HepG2 (cell line): ENCODE results near the gene CTNND2. TPM values are rescaled to one million over a fixed set of nuclear protein-coding genes. Genes with fewer than 3 reads are reported as not detected.

Source experiments
- ESRRA ChIP-seq: sonication (generic); formaldehyde crosslinking; IDR thresholded peaks from 2 replicates; pipeline ENCODE4 v1.5.1; 2020; ENCODE audit warnings: mild to moderate bottlenecking, low read depth, missing genetic modification reagents
- FOXP1 ChIP-seq, 2 experiments: fragments of 450-650 bp in 1 of 2; IDR thresholded peaks; 2 replicates each; pipeline ENCODE4 v1.6.1; 2017 to 2018; ENCODE audit warnings: antibody characterized with exemption in 1 of 2
- JUNB ChIP-seq: sonication (generic); formaldehyde crosslinking; IDR thresholded peaks from 2 replicates; pipeline ENCODE4 v1.8.0; 2022; ENCODE audit warnings: missing genetic modification reagents, mild to moderate bottlenecking, borderline replicate concordance
- KAT7 ChIP-seq: IDR thresholded peaks from 2 replicates; pipeline ENCODE4 v1.6.1; 2018; ENCODE audit warnings: borderline replicate concordance, missing compliant biosample characterization
- KLF16 ChIP-seq, 2 experiments: sonication (generic) in 1 of 2; formaldehyde crosslinking in 1 of 2; IDR thresholded peaks; 2 replicates each; pipeline versions ENCODE4 v1.6.1 to v1.8.0; 2016 to 2023; ENCODE audit warnings: missing genetic modification reagents in 2 of 2, missing compliant biosample characterization in 1 of 2
- SIX4 ChIP-seq: sonication (generic); formaldehyde crosslinking; IDR thresholded peaks from 2 replicates; pipeline ENCODE4 v1.4.0; 2020; ENCODE audit warnings: missing genetic modification reagents
- ZNF30 ChIP-seq: sonication (generic); formaldehyde crosslinking; IDR thresholded peaks from 2 replicates; pipeline ENCODE4 v1.5.0; 2020; ENCODE audit warnings: mild to moderate bottlenecking, missing genetic modification reagents
- polyA plus RNA-seq, 8 experiments: library from polyadenylated mRNA; depleted of rRNA in 3 of 8; stranded (reverse) in 7 of 8; unstranded in 1 of 8; fragments of >200 nt; fragmentation: Illumina TruSeq in 4 of 8; extraction: Trizol in 4 of 8; gene quantifications; 2 replicates each; pipeline versions ENCODE4 v1.2.1 to v1.2.3, GENCODE V29; 2011 to 2016; ENCODE audit warnings: low read depth in 4 of 8, missing spikeins in 1 of 8, mixed read lengths in 1 of 8; ENCODE audit not compliant: insufficient read depth in 1 of 8
- total RNA-seq, 5 experiments: library from RNA; depleted of rRNA; stranded (reverse); fragments of >200 nt; fragmentation: Illumina TruSeq; extraction: Trizol; gene quantifications; 2 replicates each; pipeline ENCODE4 v1.2.3, GENCODE V29; 2016; ENCODE audit warnings: low read depth in 1 of 5
- TF ChIP-seq, protein P1 (sequence below): sonication (generic); formaldehyde crosslinking; IDR thresholded peaks from 2 replicates; pipeline ENCODE4 v1.5.0; 2020; ENCODE audit warnings: mild to moderate bottlenecking, missing genetic modification reagents, moderate library complexity
- TF ChIP-seq, protein P2 (sequence below): sonication (generic); formaldehyde crosslinking; IDR thresholded peaks from 2 replicates; pipeline ENCODE4 v1.4.0; 2020; ENCODE audit warnings: missing genetic modification reagents
- TF ChIP-seq, protein P3 (sequence below): sonication (generic); formaldehyde crosslinking; IDR thresholded peaks from 2 replicates; pipeline ENCODE4 v1.4.0; 2020; ENCODE audit warnings: missing genetic modification reagents

Gene CTNND2
- total and polyA plus RNA-seq, 2 of the 13 experiments (the other 11 are each of a cell fraction or from before 2014, with no cell fraction given), result not detected

DNA sequence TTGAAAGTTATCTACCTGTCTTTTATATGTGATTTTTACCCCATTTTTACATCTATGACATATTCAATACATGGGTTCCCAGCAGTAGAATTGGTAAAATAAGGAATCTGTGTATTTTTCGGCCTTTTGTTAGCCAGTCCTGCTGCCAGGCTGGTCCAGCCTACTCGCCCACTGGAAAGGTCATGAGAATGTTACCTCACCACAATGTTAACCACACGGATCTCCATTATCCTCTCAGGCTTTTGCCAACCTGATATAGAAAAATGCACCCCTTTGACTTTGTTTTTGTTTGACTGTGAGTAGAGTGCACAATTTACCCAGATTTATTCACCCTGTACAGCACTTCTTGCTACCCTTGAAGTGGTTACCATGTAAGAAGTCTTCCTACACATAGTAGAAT, 167.2 kb downstream of the CTNND2 start (continued):
- TF ChIP-seq, protein P1, sequence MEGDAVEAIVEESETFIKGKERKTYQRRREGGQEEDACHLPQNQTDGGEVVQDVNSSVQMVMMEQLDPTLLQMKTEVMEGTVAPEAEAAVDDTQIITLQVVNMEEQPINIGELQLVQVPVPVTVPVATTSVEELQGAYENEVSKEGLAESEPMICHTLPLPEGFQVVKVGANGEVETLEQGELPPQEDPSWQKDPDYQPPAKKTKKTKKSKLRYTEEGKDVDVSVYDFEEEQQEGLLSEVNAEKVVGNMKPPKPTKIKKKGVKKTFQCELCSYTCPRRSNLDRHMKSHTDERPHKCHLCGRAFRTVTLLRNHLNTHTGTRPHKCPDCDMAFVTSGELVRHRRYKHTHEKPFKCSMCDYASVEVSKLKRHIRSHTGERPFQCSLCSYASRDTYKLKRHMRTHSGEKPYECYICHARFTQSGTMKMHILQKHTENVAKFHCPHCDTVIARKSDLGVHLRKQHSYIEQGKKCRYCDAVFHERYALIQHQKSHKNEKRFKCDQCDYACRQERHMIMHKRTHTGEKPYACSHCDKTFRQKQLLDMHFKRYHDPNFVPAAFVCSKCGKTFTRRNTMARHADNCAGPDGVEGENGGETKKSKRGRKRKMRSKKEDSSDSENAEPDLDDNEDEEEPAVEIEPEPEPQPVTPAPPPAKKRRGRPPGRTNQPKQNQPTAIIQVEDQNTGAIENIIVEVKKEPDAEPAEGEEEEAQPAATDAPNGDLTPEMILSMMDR (CRISPR knock-in tag), result no peak
- TF ChIP-seq ESRRA (CRISPR knock-in tag) (no peak), SIX4 (CRISPR knock-in tag) (no peak), KLF16 (CRISPR knock-in tag; IDR thresholded peaks at IDR 0.05) (no peak), KAT7 (CRISPR knock-in tag) (no peak), FOXP1 (IDR thresholded peaks at IDR 0.05) (no peak), FOXP1 (CRISPR knock-in tag; IDR thresholded peaks at IDR 0.05) (no peak), JUNB (CRISPR knock-in tag) (no peak), ZNF30 (no peak)
- TF ChIP-seq, protein P2, sequence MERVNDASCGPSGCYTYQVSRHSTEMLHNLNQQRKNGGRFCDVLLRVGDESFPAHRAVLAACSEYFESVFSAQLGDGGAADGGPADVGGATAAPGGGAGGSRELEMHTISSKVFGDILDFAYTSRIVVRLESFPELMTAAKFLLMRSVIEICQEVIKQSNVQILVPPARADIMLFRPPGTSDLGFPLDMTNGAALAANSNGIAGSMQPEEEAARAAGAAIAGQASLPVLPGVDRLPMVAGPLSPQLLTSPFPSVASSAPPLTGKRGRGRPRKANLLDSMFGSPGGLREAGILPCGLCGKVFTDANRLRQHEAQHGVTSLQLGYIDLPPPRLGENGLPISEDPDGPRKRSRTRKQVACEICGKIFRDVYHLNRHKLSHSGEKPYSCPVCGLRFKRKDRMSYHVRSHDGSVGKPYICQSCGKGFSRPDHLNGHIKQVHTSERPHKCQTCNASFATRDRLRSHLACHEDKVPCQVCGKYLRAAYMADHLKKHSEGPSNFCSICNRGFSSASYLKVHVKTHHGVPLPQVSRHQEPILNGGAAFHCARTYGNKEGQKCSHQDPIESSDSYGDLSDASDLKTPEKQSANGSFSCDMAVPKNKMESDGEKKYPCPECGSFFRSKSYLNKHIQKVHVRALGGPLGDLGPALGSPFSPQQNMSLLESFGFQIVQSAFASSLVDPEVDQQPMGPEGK (CRISPR knock-in tag), result no peak
- TF ChIP-seq, protein P3, sequence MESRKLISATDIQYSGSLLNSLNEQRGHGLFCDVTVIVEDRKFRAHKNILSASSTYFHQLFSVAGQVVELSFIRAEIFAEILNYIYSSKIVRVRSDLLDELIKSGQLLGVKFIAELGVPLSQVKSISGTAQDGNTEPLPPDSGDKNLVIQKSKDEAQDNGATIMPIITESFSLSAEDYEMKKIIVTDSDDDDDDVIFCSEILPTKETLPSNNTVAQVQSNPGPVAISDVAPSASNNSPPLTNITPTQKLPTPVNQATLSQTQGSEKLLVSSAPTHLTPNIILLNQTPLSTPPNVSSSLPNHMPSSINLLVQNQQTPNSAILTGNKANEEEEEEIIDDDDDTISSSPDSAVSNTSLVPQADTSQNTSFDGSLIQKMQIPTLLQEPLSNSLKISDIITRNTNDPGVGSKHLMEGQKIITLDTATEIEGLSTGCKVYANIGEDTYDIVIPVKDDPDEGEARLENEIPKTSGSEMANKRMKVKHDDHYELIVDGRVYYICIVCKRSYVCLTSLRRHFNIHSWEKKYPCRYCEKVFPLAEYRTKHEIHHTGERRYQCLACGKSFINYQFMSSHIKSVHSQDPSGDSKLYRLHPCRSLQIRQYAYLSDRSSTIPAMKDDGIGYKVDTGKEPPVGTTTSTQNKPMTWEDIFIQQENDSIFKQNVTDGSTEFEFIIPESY, result no peak
